ENCODE results near the gene SSH2. TPM values are rescaled to one million over a fixed set of nuclear protein-coding genes. Genes with fewer than 3 reads are reported as not detected.

Gene SSH2
- total and polyA plus RNA-seq, 9 of the 15 experiments (the other 6 are each of a cell fraction or from before 2014, with no cell fraction given): 3.9 to 16.1 (median 10.2) TPM

GRCh38 chr17:29653995-29654714 is 275.9 kb downstream of the SSH2 start (continued):
- TF ChIP-seq ATF6 (CRISPR knock-in tag; IDR thresholded peaks at IDR 0.05) (no peak), NCOA6 (IDR thresholded peaks at IDR 0.05) (no peak), ELK3 (CRISPR knock-in tag; IDR thresholded peaks at IDR 0.05) (no peak), TAF9B (IDR thresholded peaks at IDR 0.05; ENCODE audit: partially characterized antibody) (peak; percentile 26), TRIM28 (IDR thresholded peaks at IDR 0.05) (0 out of 2 replicates have a peak, but pooled peaks have one; percentile 31), NR2C2 (CRISPR knock-in tag; IDR thresholded peaks at IDR 0.05) (no peak), NR2C2 (tag; IDR thresholded peaks at IDR 0.05) (0 out of 2 replicates have a peak, but pooled peaks have one; percentile 31), ZC3H11A (IDR thresholded peaks at IDR 0.05; ENCODE audit: low read depth, low read length) (no peak), RBM15 (IDR thresholded peaks at IDR 0.05; ENCODE audit: insufficient read depth, low read length) (no peak), ARHGAP35 (IDR thresholded peaks at IDR 0.05; ENCODE audit: partially characterized antibody) (no peak), PCBP2 (IDR thresholded peaks at IDR 0.05; ENCODE audit: low read depth, low read length, poor library complexity, severe bottlenecking) (no peak), ZNF311 (CRISPR knock-in tag; IDR thresholded peaks at IDR 0.05) (no peak), ZNF445 (CRISPR knock-in tag; IDR thresholded peaks at IDR 0.05; ENCODE audit: low read depth) (no peak), HOXB6 (CRISPR knock-in tag; IDR thresholded peaks at IDR 0.05; ENCODE audit: borderline replicate concordance) (no peak), GATAD2A (IDR thresholded peaks at IDR 0.05) (no peak), ZC3H8 (IDR thresholded peaks at IDR 0.05) (no peak), E2F6 (IDR thresholded peaks at IDR 0.05; ENCODE audit: borderline replicate concordance in 1 of 2, extremely low read depth in 1 of 2, insufficient read depth in 1 of 2, insufficient read length in 1 of 2, low read depth in 1 of 2, low read length in 1 of 2, poor library complexity in 1 of 2, severe bottlenecking in 1 of 2) (no peak), NR2F6 (CRISPR knock-in tag; IDR thresholded peaks at IDR 0.05) (no peak), STAG1 (CRISPR knock-in tag; IDR thresholded peaks at IDR 0.05; ENCODE audit: borderline replicate concordance) (no peak), ZNF143 (CRISPR knock-in tag; IDR thresholded peaks at IDR 0.05) (no peak), ZNF408 (CRISPR knock-in tag; IDR thresholded peaks at IDR 0.05; ENCODE audit: low read depth) (no peak), TGIF2 (CRISPR knock-in tag; IDR thresholded peaks at IDR 0.05) (no peak), TRIM25 (IDR thresholded peaks at IDR 0.05; ENCODE audit: borderline replicate concordance) (no peak), ZBTB1 (CRISPR knock-in tag; IDR thresholded peaks at IDR 0.05; ENCODE audit: borderline replicate concordance, low read depth) (no peak)
